CD4-positive, alpha-beta memory T cell (primary cell): Measurements from ENCODE around the gene STAT3. TPM values are rescaled to one million over a fixed set of nuclear protein-coding genes. Genes with fewer than 3 reads are reported as not detected.
"Not testable (repeated sequence)": the region's sequence is repeated elsewhere in the genome, so short reads cannot be mapped to it uniquely, and the experiment has no call there.

Experiments
- CTCF ChIA-PET: fragments of 350-600 bp; sonication (Branson Sonifier 250); formaldehyde crosslinking; loops from one replicate; lab custom pipeline; 2021; ENCODE audit warnings: inconsistent platforms; ENCODE audit not compliant: partially characterized antibody; lab: Charles Lee
- POLR2A ChIA-PET: fragments of 350-600 bp; sonication (Branson Sonifier 250); formaldehyde crosslinking; loops from one replicate; lab custom pipeline; 2021; ENCODE audit not compliant: partially characterized antibody; lab: Charles Lee
- DNase-seq, 5 donors: peaks; one replicate each; pipeline versions ENCODE4 v3.0.0 to v3.0.0-alpha.2; 2020 to 2022; ENCODE audit warnings: mixed read lengths in 1 of 5
- H3K27ac ChIP-seq: one replicate; pipeline ENCODE4 v1.7.0; 2013; ENCODE audit warnings: low read depth, low read length
- H3K27me3 ChIP-seq: 2 replicates; pipeline ENCODE4 v1.7.0; 2013; ENCODE audit warnings: mild to moderate bottlenecking, low read length, moderate library complexity; ENCODE audit not compliant: insufficient read depth
- H3K36me3 ChIP-seq: 2 replicates; pipeline ENCODE4 v1.7.0; 2013; ENCODE audit warnings: mild to moderate bottlenecking, low read length, moderate library complexity; ENCODE audit not compliant: insufficient read depth
- H3K4me1 ChIP-seq: 2 replicates; pipeline ENCODE4 v1.7.0; 2013; ENCODE audit warnings: mild to moderate bottlenecking, low read length, moderate library complexity; ENCODE audit not compliant: insufficient read depth
- H3K4me3 ChIP-seq, 2 donors: one replicate each; pipeline ENCODE4 v1.7.0; 2013; ENCODE audit warnings: low read length in 2 of 2, mild to moderate bottlenecking in 1 of 2
- H3K9me3 ChIP-seq, 2 donors: one replicate each; pipeline ENCODE4 v1.7.0; 2013; ENCODE audit warnings: low read length in 2 of 2, control low read depth in 1 of 2; ENCODE audit not compliant: control insufficient read depth in 1 of 2
- H3K27ac Mint-ChIP-seq, 7 donors: one replicate each; pipeline ENCODE4 v1.8.0; 2020 to 2021; ENCODE audit warnings: mixed read lengths in 7 of 7, mild to moderate bottlenecking in 6 of 7, inconsistent platforms in 3 of 7, moderate library complexity in 3 of 7
- H3K27me3 Mint-ChIP-seq, 2 donors: one replicate each; pipeline ENCODE4 v1.8.0; 2020 to 2021; ENCODE audit warnings: mixed read lengths in 2 of 2
- H3K36me3 Mint-ChIP-seq, 2 donors: one replicate each; pipeline ENCODE4 v1.8.0; 2020 to 2021; ENCODE audit warnings: mixed read lengths in 2 of 2, inconsistent platforms in 1 of 2, mild to moderate bottlenecking in 1 of 2
- H3K4me1 Mint-ChIP-seq, 4 donors: one replicate each; pipeline ENCODE4 v1.8.0; 2020 to 2021; ENCODE audit warnings: mixed read lengths in 4 of 4, mild to moderate bottlenecking in 1 of 4
- H3K4me3 Mint-ChIP-seq, 8 donors: one replicate each; pipeline ENCODE4 v1.8.0; 2020 to 2021; ENCODE audit warnings: mixed read lengths in 8 of 8, mild to moderate bottlenecking in 7 of 8, moderate library complexity in 6 of 8, inconsistent platforms in 3 of 8
- H3K9me3 Mint-ChIP-seq, 8 donors: one replicate each; pipeline ENCODE4 v1.8.0; 2020 to 2021; ENCODE audit warnings: mixed read lengths in 8 of 8, mild to moderate bottlenecking in 5 of 8, inconsistent platforms in 3 of 8, moderate library complexity in 1 of 8
- intact Hi-C: fragments of 100-400 bp; cut with micrococcal nuclease; formaldehyde crosslinking; loops from one replicate; pipeline ENCODE4 v1.15.1; 2023
- polyA plus RNA-seq, 2 donors: library from polyadenylated mRNA; unstranded; fragments of 300-500 nt; fragmentation: Illumina TruSeq; gene quantifications; one replicate each; pipeline ENCODE4 v1.2.3, GENCODE V29; 2021
- total RNA-seq, 2 experiments: library from RNA; stranded (reverse); gene quantifications; one replicate each; pipeline ENCODE4 v1.2.3, GENCODE V29; 2021

The STAT3 gene
- total and polyA plus RNA-seq, 4 experiments from 2014 or later = 103 to 147 (median 130) TPM

GRCh38 chr17:42372142-42372541, 16.1 kb downstream of the STAT3 start:
- no peak overlapping the region for H3K4me3 ChIP-seq
- H3K9me3 Mint-ChIP-seq = peaks cover 0 to 2% (median 0%) of the 10 kb centered on the region in 8 donors
- no peak overlapping the region for H3K4me3 Mint-ChIP-seq
- intact Hi-C loops = no loop called here
- no peaks in the 10 kb centered on the region for H3K9me3 ChIP-seq
- H3K27me3 Mint-ChIP-seq = no peaks in the 10 kb centered on the region
- H3K36me3 ChIP-seq = peaks cover 10% of the 10 kb centered on the region
- no peak overlapping the region for H3K27ac ChIP-seq
- peaks cover 11 to 12% of the 10 kb centered on the region in 2 donors for H3K36me3 Mint-ChIP-seq
- H3K4me1 ChIP-seq = peaks cover 32% of the 10 kb centered on the region
- ChIA-PET POLR2A (interaction anchor here (1.1 kb wide), 1 partner anchor 16 kb away, joined by 4 read pairs; the partner anchor contains the start of gene STAT3), CTCF (interaction anchor here (0.7 to 0.8 kb wide), 2 partner anchors 33 to 146 kb away, joined by 3 to 4 read pairs; no protein-coding TSS in a partner anchor)
- peaks cover 31 to 49% (median 40%) of the 10 kb centered on the region in 4 donors for H3K4me1 Mint-ChIP-seq
- H3K27me3 ChIP-seq = no peaks in the 10 kb centered on the region
- DNase-seq = no peak
- no peak overlapping the region for H3K27ac Mint-ChIP-seq

DNA sequence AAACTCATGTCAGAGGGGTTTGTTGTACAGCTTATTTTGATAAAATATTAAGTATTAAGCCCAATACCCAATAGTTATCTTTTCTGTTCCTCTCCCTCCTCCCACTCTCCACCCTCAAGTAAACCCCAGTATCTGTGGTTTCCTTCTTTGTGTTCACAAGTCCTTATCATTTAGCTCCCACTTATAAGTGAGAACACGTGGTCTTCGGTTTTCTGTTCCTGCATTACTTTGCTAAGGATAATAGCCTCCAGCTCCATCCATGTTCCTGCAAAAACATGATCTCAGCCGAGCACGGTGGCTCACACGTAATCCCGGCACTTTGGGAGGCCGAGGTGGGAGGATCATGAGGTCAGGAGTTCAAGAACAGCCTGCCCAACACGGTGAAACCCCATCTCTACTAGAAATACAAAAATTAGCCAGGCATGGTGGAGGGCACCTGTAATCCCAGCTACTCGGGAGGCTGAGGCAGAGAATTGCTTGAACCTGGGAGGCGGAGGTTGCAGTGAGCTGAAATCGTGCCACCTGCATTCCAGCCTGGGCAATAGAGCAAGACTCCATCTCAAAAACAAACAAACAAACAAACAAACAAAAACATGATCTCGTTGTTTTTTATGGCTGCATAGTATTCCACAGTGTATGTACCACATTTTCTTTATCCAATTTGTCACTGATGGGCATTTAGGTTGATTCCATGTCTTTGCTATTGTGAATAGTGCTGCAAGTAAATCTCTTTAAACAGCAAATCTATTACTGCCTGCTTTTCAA, 19.3 kb downstream of the STAT3 start:
- H3K4me3 ChIP-seq, H3K27ac ChIP-seq, H3K9me3 Mint-ChIP-seq, H3K27me3 Mint-ChIP-seq, DNase-seq, H3K36me3 ChIP-seq, intact Hi-C loops, H3K9me3 ChIP-seq, H3K27me3 ChIP-seq: not testable (repeated sequence)
- peaks cover 40 to 64% (median 50%) of the 10 kb centered on the region in 4 donors for H3K4me1 Mint-ChIP-seq
- H3K4me3 Mint-ChIP-seq = peak overlapping the region in 3 of 8 donors; percentile 49 to 61 (median 56)
- H3K36me3 Mint-ChIP-seq = peaks cover 16 to 17% of the 10 kb centered on the region in 2 donors
- peaks cover 56% of the 10 kb centered on the region for H3K4me1 ChIP-seq
- ChIA-PET CTCF (interaction anchor here (1.1 kb wide), 1 partner anchor 45 kb away, joined by 3 read pairs; no protein-coding TSS in a partner anchor), POLR2A (interaction anchor here (2.5 kb wide), 1 partner anchor 20 kb away, joined by 10 read pairs; no protein-coding TSS in a partner anchor)
- peak overlapping the region in 3 of 7 donors; percentile 42 to 64 (median 44) for H3K27ac Mint-ChIP-seq

DNA sequence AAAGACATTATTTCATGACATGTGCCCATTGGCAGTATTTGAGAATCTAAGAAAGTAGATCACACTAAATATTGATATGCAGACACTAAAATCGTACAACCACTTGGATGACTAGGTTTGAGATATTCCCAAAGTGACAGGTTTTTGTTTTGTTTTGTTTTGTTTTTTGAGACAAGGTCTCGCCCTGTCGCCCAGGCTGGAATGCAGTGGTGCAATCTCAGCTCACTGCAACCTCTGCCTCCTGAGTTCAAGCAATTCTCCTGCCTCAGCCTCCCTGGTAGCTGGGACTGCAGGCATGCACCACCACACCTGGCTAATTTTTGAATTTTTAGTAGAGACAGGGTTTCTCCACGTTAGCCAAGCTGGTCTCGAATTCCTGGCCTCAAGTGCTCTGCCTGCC, 19.9 kb downstream of the STAT3 start:
- H3K9me3 Mint-ChIP-seq, H3K27me3 ChIP-seq, H3K9me3 ChIP-seq, DNase-seq, intact Hi-C loops, H3K27ac ChIP-seq, CTCF ChIA-PET, H3K27ac Mint-ChIP-seq, H3K4me3 ChIP-seq, H3K27me3 Mint-ChIP-seq, H3K36me3 ChIP-seq, H3K4me3 Mint-ChIP-seq: not testable (repeated sequence)
- POLR2A ChIA-PET = interaction anchor here (2.5 kb wide), 1 partner anchor 20 kb away, joined by 10 read pairs; no protein-coding TSS in a partner anchor
- peaks cover 63% of the 10 kb centered on the region for H3K4me1 ChIP-seq
- H3K4me1 Mint-ChIP-seq = peaks cover 44 to 68% (median 55%) of the 10 kb centered on the region in 4 donors
- H3K36me3 Mint-ChIP-seq = peaks cover 16 to 21% of the 10 kb centered on the region in 2 donors

- CTCF ChIA-PET, H3K27me3 Mint-ChIP-seq, intact Hi-C loops, H3K36me3 ChIP-seq, H3K9me3 ChIP-seq, DNase-seq, H3K27me3 ChIP-seq, H3K4me3 ChIP-seq, H3K27ac ChIP-seq, H3K9me3 Mint-ChIP-seq: not testable (repeated sequence)
- Mint-ChIP-seq H3K36me3 (peaks cover 19 to 28% of the 10 kb centered on the region in 2 donors), H3K4me1 (peaks cover 58 to 81% (median 69%) of the 10 kb centered on the region in 4 donors), H3K27ac (peak overlapping the region in 3 of 7 donors; percentile 44 to 50 (median 49)), H3K4me3 (peak overlapping the region in 3 of 8 donors; percentile 31 to 66 (median 47))
- H3K4me1 ChIP-seq = peaks cover 82% of the 10 kb centered on the region
- POLR2A ChIA-PET = interaction anchor here (0.9 kb wide), 1 partner anchor 23 kb away, joined by 3 read pairs; no protein-coding TSS in a partner anchor
Observed at GRCh38 chr17:42366176-42367023, 21.8 kb downstream of the STAT3 start.

GRCh38 chr17:42365136-42365535, 23.1 kb downstream of the STAT3 start:
- ChIA-PET CTCF (interaction anchor here (1.4 kb wide), 1 partner anchor 41 kb away, joined by 3 read pairs; no protein-coding TSS in a partner anchor), POLR2A (no interaction called here)
- Mint-ChIP-seq H3K27ac (peak overlapping the region in 3 of 7 donors; percentile 52 to 73 (median 54)), H3K27me3 (no peaks in the 10 kb centered on the region), H3K9me3 (peaks cover 0 to 2% (median 0%) of the 10 kb centered on the region in 8 donors), H3K4me1 (peaks cover 59 to 82% (median 69%) of the 10 kb centered on the region in 4 donors), H3K36me3 (peaks cover 14 to 24% of the 10 kb centered on the region in 2 donors), H3K4me3 (peak overlapping the region in 4 of 8 donors; percentile 28 to 46 (median 42))
- Histone ChIP-seq H3K27ac (no peak overlapping the region), H3K36me3 (peaks cover 4% of the 10 kb centered on the region), H3K4me1 (peaks cover 77% of the 10 kb centered on the region), H3K9me3 (no peaks in the 10 kb centered on the region), H3K27me3 (no peaks in the 10 kb centered on the region), H3K4me3 (no peak overlapping the region)
- DNase-seq = no peak
- intact Hi-C loops = no loop called here

DNA sequence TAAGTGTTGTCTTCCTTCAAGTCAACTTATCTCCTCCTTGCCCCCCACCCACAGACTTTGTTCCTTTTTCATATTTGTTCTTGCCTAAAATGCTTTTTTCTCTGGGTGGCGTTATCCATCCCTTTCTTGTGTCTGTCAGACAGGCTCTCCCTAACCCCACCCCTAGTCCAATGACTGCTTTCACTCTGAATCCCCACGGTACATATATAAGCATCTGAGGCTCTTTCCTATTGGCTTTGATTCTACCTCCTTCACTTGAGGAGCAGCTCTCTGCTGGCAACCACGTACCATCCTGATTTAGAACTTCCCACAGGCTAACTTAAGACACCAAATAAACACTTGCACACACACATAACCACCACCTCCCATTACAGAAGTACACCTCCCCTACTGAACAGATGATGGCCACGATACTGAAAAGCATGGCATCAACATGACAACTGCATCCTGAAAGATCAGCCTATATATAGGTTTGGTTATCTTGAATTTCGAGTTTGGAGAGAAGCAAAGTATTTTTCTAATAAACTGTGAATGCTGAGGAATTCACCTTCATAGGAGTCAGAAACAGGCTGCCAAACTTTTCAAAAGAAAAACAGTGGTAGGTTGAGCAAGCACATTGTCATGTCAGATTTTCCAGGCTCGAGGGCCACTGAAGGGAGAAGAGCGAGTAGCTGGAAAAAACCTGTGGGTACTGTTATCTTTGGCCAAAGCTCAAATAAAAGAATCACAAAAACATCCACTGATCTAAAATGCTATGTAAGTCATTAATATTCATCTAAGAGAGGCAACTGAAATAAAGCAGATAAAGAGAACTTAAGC, 24.3 kb downstream of the STAT3 start:
- ChIA-PET POLR2A (interaction anchor here (0.8 kb wide), 1 partner anchor 27 kb away, joined by 3 read pairs; no protein-coding TSS in a partner anchor), CTCF (no interaction called here)
- Histone ChIP-seq H3K4me3 (no peak overlapping the region), H3K27ac (no peak overlapping the region), H3K4me1 (peaks cover 74% of the 10 kb centered on the region), H3K9me3 (no peaks in the 10 kb centered on the region), H3K36me3 (peaks cover 4% of the 10 kb centered on the region), H3K27me3 (no peaks in the 10 kb centered on the region)
- Mint-ChIP-seq H3K27me3 (no peaks in the 10 kb centered on the region), H3K9me3 (peaks cover 0 to 2% (median 0%) of the 10 kb centered on the region in 8 donors), H3K27ac (peak overlapping the region in 6 of 7 donors; percentile 19 to 74 (median 40)), H3K4me3 (peak overlapping the region in 4 of 8 donors; percentile 5 to 52 (median 20)), H3K4me1 (peaks cover 61 to 82% (median 71%) of the 10 kb centered on the region in 4 donors), H3K36me3 (peaks cover 14 to 29% of the 10 kb centered on the region in 2 donors)
- intact Hi-C loops = no loop called here
- no peak for DNase-seq
